Naive thymus-derived CD4-positive, alpha-beta T cell (primary cell): ENCODE measurements around the gene PPA2. TPM values are rescaled to one million over a fixed set of nuclear protein-coding genes. Genes with fewer than 3 reads are reported as not detected.

Experiments used
- ATAC-seq: fragments of 150-1000 bp; cut with Tn5 transposase; 2 replicates; pipeline ENCODE4 v1.10.0; 2021; ENCODE audit warnings: mild to moderate bottlenecking, moderate library complexity
- CTCF ChIA-PET: fragments of 350-600 bp; sonication (Branson Sonifier 250); formaldehyde crosslinking; loops from one replicate; lab custom pipeline; 2021; ENCODE audit warnings: antibody characterized with exemption; lab: Charles Lee
- POLR2A ChIA-PET: fragments of 350-600 bp; sonication (Branson Sonifier 250); formaldehyde crosslinking; loops from one replicate; lab custom pipeline; 2021; ENCODE audit warnings: antibody characterized with exemption, inconsistent platforms; lab: Charles Lee
- DNase-seq, 9 donors: peaks; one replicate each; pipeline versions ENCODE4 v3.0.0 to v3.0.0-alpha.2; 2020 to 2022; ENCODE audit warnings: mixed read lengths in 1 of 9
- H3K27ac ChIP-seq: one replicate; pipeline ENCODE4 v1.7.0; 2013; ENCODE audit warnings: mild to moderate bottlenecking, low read depth, low read length, moderate library complexity
- H3K27me3 ChIP-seq, 2 donors: one replicate each; pipeline ENCODE4 v1.7.0; 2013; ENCODE audit warnings: low read length in 2 of 2, mild to moderate bottlenecking in 2 of 2, moderate library complexity in 2 of 2; ENCODE audit not compliant: control insufficient read depth in 2 of 2, insufficient read depth in 2 of 2
- H3K36me3 ChIP-seq, 3 experiments: 1 replicate in 2 of 3; 2 replicates in 1 of 3; pipeline ENCODE4 v1.7.0; 2013; ENCODE audit warnings: low read length in 3 of 3, mild to moderate bottlenecking in 3 of 3, moderate library complexity in 1 of 3; ENCODE audit not compliant: insufficient read depth in 3 of 3, control insufficient read depth in 2 of 3
- H3K4me1 ChIP-seq, 2 donors: one replicate each; pipeline ENCODE4 v1.7.0; 2013; ENCODE audit warnings: low read length in 2 of 2, mild to moderate bottlenecking in 2 of 2, moderate library complexity in 1 of 2; ENCODE audit not compliant: control insufficient read depth in 2 of 2, insufficient read depth in 2 of 2
- H3K4me3 ChIP-seq: 2 replicates; pipeline ENCODE4 v1.7.0; 2013; ENCODE audit warnings: mild to moderate bottlenecking, low read length
- H3K9me3 ChIP-seq, 3 experiments: 1 replicate in 2 of 3; 2 replicates in 1 of 3; pipeline ENCODE4 v1.7.0; 2013; ENCODE audit warnings: low read length in 3 of 3; ENCODE audit not compliant: control insufficient read depth in 2 of 3
- H3K27ac Mint-ChIP-seq, 9 donors: one replicate each; pipeline ENCODE4 v1.8.0; 2020 to 2022; ENCODE audit warnings: mixed read lengths in 9 of 9, mild to moderate bottlenecking in 8 of 9, moderate library complexity in 5 of 9, inconsistent platforms in 2 of 9
- H3K27me3 Mint-ChIP-seq, 5 donors: one replicate each; pipeline ENCODE4 v1.8.0; 2021 to 2022; ENCODE audit warnings: mixed read lengths in 5 of 5, mild to moderate bottlenecking in 1 of 5
- H3K36me3 Mint-ChIP-seq, 5 donors: one replicate each; pipeline ENCODE4 v1.8.0; 2020 to 2022; ENCODE audit warnings: mixed read lengths in 5 of 5, mild to moderate bottlenecking in 3 of 5, inconsistent platforms in 1 of 5
- H3K4me1 Mint-ChIP-seq, 7 donors: one replicate each; pipeline ENCODE4 v1.8.0; 2020 to 2022; ENCODE audit warnings: mixed read lengths in 7 of 7, mild to moderate bottlenecking in 3 of 7, inconsistent platforms in 1 of 7
- H3K4me3 Mint-ChIP-seq, 10 donors: one replicate each; pipeline ENCODE4 v1.8.0; 2020 to 2022; ENCODE audit warnings: mild to moderate bottlenecking in 10 of 10, mixed read lengths in 10 of 10, moderate library complexity in 6 of 10, inconsistent platforms in 2 of 10
- H3K9me3 Mint-ChIP-seq, 11 donors: one replicate each; pipeline ENCODE4 v1.8.0; 2020 to 2022; ENCODE audit warnings: mixed read lengths in 11 of 11, mild to moderate bottlenecking in 4 of 11, inconsistent platforms in 1 of 11, moderate library complexity in 1 of 11
- intact Hi-C, 2 donors: fragments of 100-400 bp; cut with micrococcal nuclease; formaldehyde crosslinking; loops; one replicate each; pipeline ENCODE4 v1.15.1; 2023
- polyA plus RNA-seq, 2 donors: library from polyadenylated mRNA; unstranded; fragments of 300-500 nt; fragmentation: Illumina TruSeq; gene quantifications; one replicate each; pipeline ENCODE4 v1.2.3, GENCODE V29; 2021
- total RNA-seq, 6 experiments: library from RNA in 5 of 6; stranded (reverse) in 5 of 6; gene quantifications; 1 replicate in 5 of 6; 2 replicates in 1 of 6; pipeline ENCODE4 v1.2.3 and lab custom pipeline; 2021 to 2026

Gene PPA2
- total and polyA plus RNA-seq, 7 experiments from 2014 or later: 38.2 to 107 (median 51.2) TPM

- ATAC-seq (no peak), DNase-seq (no peak)
- no peaks in the 10 kb centered on the region for H3K27me3 ChIP-seq
- peaks cover 0 to 7% (median 4%) of the 10 kb centered on the region in 3 experiments for H3K36me3 ChIP-seq
- peaks cover 9 to 38% (median 25%) of the 10 kb centered on the region in 7 donors for H3K4me1 Mint-ChIP-seq
- H3K27ac ChIP-seq: no peak overlapping the region
- POLR2A ChIA-PET: interaction anchor here (0.7 kb wide), 1 partner anchor 18 kb away, joined by 3 read pairs; the partner anchor contains the start of gene PPA2
- intact Hi-C loops: no loop called here
- H3K4me3 Mint-ChIP-seq: no peak overlapping the region
- CTCF ChIA-PET: no interaction called here
- peaks cover 18 to 57% (median 50%) of the 10 kb centered on the region in 5 donors for H3K36me3 Mint-ChIP-seq
- no peaks in the 10 kb centered on the region for H3K9me3 Mint-ChIP-seq
- H3K9me3 ChIP-seq: no peaks in the 10 kb centered on the region
- no peaks in the 10 kb centered on the region for H3K27me3 Mint-ChIP-seq
- H3K4me3 ChIP-seq: no peak overlapping the region
- no peaks in the 10 kb centered on the region for H3K4me1 ChIP-seq
- H3K27ac Mint-ChIP-seq: no peak overlapping the region
Observed at GRCh38 chr4:105455998-105456397, 17.9 kb downstream of the PPA2 start.

- no peak for ATAC-seq
- no peak for DNase-seq
- Histone ChIP-seq H3K27me3 (no peaks in the 10 kb centered on the region), H3K36me3 (peaks cover 0 to 7% (median 4%) of the 10 kb centered on the region in 3 experiments), H3K4me1 (no peaks in the 10 kb centered on the region), H3K4me3 (no peak overlapping the region), H3K9me3 (no peaks in the 10 kb centered on the region), H3K27ac (no peak overlapping the region)
- H3K4me1 Mint-ChIP-seq: peaks cover 6 to 38% (median 22%) of the 10 kb centered on the region in 7 donors
- no peak overlapping the region for H3K4me3 Mint-ChIP-seq
- intact Hi-C loops: no loop called here
- H3K9me3 Mint-ChIP-seq: no peaks in the 10 kb centered on the region
- ChIA-PET CTCF (no interaction called here), POLR2A (interaction anchor here (1.3 kb wide), 1 partner anchor 19 kb away, joined by 3 read pairs; the partner anchor contains the start of gene PPA2)
- H3K27ac Mint-ChIP-seq: no peak overlapping the region
- H3K27me3 Mint-ChIP-seq: no peaks in the 10 kb centered on the region
- peaks cover 18 to 58% (median 53%) of the 10 kb centered on the region in 5 donors for H3K36me3 Mint-ChIP-seq
Observed at GRCh38 chr4:105455182-105455581, 18.7 kb downstream of the PPA2 start.

GRCh38 chr4:105453550-105454205 lies 20.2 kb downstream of the PPA2 start:
- H3K36me3 Mint-ChIP-seq: peaks cover 18 to 60% (median 55%) of the 10 kb centered on the region in 5 donors
- intact Hi-C loops: no loop called here
- H3K27ac ChIP-seq: no peak overlapping the region

GRCh38 chr4:105451346-105451745 lies 22.5 kb downstream of the PPA2 start:
- no peaks in the 10 kb centered on the region for H3K9me3 Mint-ChIP-seq
- Histone ChIP-seq H3K27ac (no peak overlapping the region), H3K36me3 (peaks cover 0 to 10% (median 7%) of the 10 kb centered on the region in 3 experiments), H3K4me3 (no peak overlapping the region), H3K9me3 (no peaks in the 10 kb centered on the region), H3K4me1 (no peaks in the 10 kb centered on the region), H3K27me3 (no peaks in the 10 kb centered on the region)
- H3K27me3 Mint-ChIP-seq: no peaks in the 10 kb centered on the region
- peaks cover 3 to 33% (median 7%) of the 10 kb centered on the region in 7 donors for H3K4me1 Mint-ChIP-seq
- CTCF ChIA-PET: no interaction called here
- peaks cover 15 to 63% (median 50%) of the 10 kb centered on the region in 5 donors for H3K36me3 Mint-ChIP-seq
- H3K27ac Mint-ChIP-seq: no peak overlapping the region
- POLR2A ChIA-PET: interaction anchor here (0.6 kb wide), 1 partner anchor 147 kb away, joined by 3 read pairs; no protein-coding TSS in a partner anchor
- intact Hi-C loops: no loop called here
- ATAC-seq (no peak), DNase-seq (no peak)
- H3K4me3 Mint-ChIP-seq: no peak overlapping the region

More at GRCh38 chr4:105453550-105454205, 20.2 kb downstream of the PPA2 start:
- H3K4me3 ChIP-seq: no peak overlapping the region
- H3K9me3 ChIP-seq: no peaks in the 10 kb centered on the region
- no peaks in the 10 kb centered on the region for H3K4me1 ChIP-seq
- H3K9me3 Mint-ChIP-seq: no peaks in the 10 kb centered on the region
- no peaks in the 10 kb centered on the region for H3K27me3 Mint-ChIP-seq
- ChIA-PET CTCF (no interaction called here), POLR2A (interaction anchor here (1.3 kb wide), 1 partner anchor 20 kb away, joined by 3 read pairs; the partner anchor contains the start of gene PPA2)
- no peaks in the 10 kb centered on the region for H3K27me3 ChIP-seq
- ATAC-seq: no peak
- DNase-seq: no peak
- H3K27ac Mint-ChIP-seq: no peak overlapping the region
- peaks cover 5 to 38% (median 15%) of the 10 kb centered on the region in 7 donors for H3K4me1 Mint-ChIP-seq
- no peak overlapping the region for H3K4me3 Mint-ChIP-seq
- peaks cover 0 to 7% (median 4%) of the 10 kb centered on the region in 3 experiments for H3K36me3 ChIP-seq

GRCh38 chr4:105440890-105441289 lies 33.0 kb downstream of the PPA2 start:
- Mint-ChIP-seq H3K9me3 (peaks cover 3 to 23% (median 6%) of the 10 kb centered on the region in 11 donors), H3K27me3 (no peaks in the 10 kb centered on the region), H3K27ac (no peak overlapping the region), H3K4me1 (peaks cover 0 to 3% (median 0%) of the 10 kb centered on the region in 7 donors), H3K36me3 (peaks cover 18 to 50% (median 45%) of the 10 kb centered on the region in 5 donors), H3K4me3 (no peak overlapping the region)
- H3K27me3 ChIP-seq: no peaks in the 10 kb centered on the region
- no peaks in the 10 kb centered on the region for H3K4me1 ChIP-seq
- ChIA-PET CTCF (no interaction called here), POLR2A (no interaction called here)
- intact Hi-C loops: no loop called here
- ATAC-seq (no peak), DNase-seq (no peak)
- no peak overlapping the region for H3K4me3 ChIP-seq
- H3K9me3 ChIP-seq: no peaks in the 10 kb centered on the region
- no peak overlapping the region for H3K27ac ChIP-seq
- H3K36me3 ChIP-seq: peaks cover 0 to 50% (median 6%) of the 10 kb centered on the region in 3 experiments

- Histone ChIP-seq H3K4me1 (no peaks in the 10 kb centered on the region), H3K27ac (no peak overlapping the region), H3K4me3 (no peak overlapping the region), H3K9me3 (no peaks in the 10 kb centered on the region), H3K27me3 (no peaks in the 10 kb centered on the region), H3K36me3 (peaks cover 0 to 67% (median 10%) of the 10 kb centered on the region in 3 experiments)
- Mint-ChIP-seq H3K27ac (no peak overlapping the region), H3K36me3 (peaks cover 25 to 78% (median 72%) of the 10 kb centered on the region in 5 donors), H3K4me3 (no peak overlapping the region), H3K4me1 (peaks cover 0 to 4% (median 0%) of the 10 kb centered on the region in 7 donors), H3K27me3 (no peaks in the 10 kb centered on the region), H3K9me3 (peaks cover 3 to 31% (median 13%) of the 10 kb centered on the region in 11 donors)
- ChIA-PET POLR2A (no interaction called here), CTCF (no interaction called here)
- intact Hi-C loops: no loop called here
- ATAC-seq: no peak
- DNase-seq: no peak
Observed at GRCh38 chr4:105437637-105438036, 36.2 kb downstream of the PPA2 start.
